ES-I3 (cell line): ENCODE results near the gene CREBBP.

Experiments used
- H3K36me3 ChIP-seq: 2 replicates; pipeline ENCODE4 v1.6.1; 2013; ENCODE audit warnings: mild to moderate bottlenecking, low read length, control low read depth, moderate library complexity; ENCODE audit not compliant: insufficient read depth
- H3K4me1 ChIP-seq: 2 replicates; pipeline ENCODE4 v1.6.1; 2013; ENCODE audit warnings: mild to moderate bottlenecking, control low read depth, low read length; ENCODE audit not compliant: insufficient read depth
- H3K9ac ChIP-seq: 2 replicates; pipeline ENCODE4 v1.6.1; 2013; ENCODE audit warnings: low read depth, mild to moderate bottlenecking, low read length, moderate library complexity
- H3K9me3 ChIP-seq: 2 replicates; pipeline ENCODE4 v1.6.1; 2013; ENCODE audit warnings: mild to moderate bottlenecking, low read length, moderate library complexity; ENCODE audit not compliant: control insufficient read depth, insufficient read depth

Gene CREBBP

DNA sequence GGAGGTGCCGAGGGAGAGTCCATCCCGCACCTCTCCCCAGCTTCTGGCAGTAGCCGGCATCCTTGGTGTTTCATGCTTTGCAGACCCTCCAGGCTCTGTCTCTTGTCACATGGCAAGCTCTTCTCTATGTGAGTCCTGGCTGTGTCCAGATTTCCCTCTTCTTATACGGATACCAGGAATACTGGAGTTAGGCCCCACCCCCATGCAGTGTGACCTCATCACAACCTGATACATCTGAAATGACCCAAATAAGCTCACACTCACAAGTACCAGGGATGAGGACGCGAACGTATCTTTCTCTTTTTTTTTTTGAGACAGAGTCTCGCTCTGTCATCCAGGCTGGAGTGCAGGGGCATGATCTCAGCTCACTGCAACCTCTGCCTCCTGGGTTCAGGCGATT, 186.5 kb downstream of the CREBBP start:
- H3K4me1 ChIP-seq, result peaks cover 4% of the 10 kb centered on the region; the same call in 1 of the 2 replicates
- H3K9ac ChIP-seq, result no peak overlapping the region
- H3K9me3 ChIP-seq, result no peaks in the 10 kb centered on the region
- 0 out of 2 replicates have a peak, but pooled peaks cover 7% of the 10 kb centered on the region for H3K36me3 ChIP-seq

DNA sequence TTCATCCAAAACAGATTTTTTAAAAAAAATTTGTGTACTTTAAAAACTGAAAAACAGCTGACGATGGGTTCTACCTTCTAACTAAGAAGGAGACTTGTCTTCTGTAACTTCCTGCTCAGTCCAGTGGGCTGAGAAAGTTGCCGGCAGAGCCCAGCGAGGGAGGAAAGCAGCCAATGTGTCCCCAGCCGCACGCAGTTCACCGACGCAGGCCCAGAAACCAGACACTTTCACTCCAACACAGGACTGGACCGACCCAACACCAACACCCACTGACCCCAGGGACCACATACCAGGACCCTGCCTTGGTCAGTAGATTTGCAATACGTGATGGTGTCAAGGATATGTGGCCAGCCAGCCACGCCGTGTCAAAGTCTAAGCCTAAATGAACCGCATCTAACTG, 188.8 kb downstream of the CREBBP start:
- Histone ChIP-seq H3K4me1 (peaks cover 4% of the 10 kb centered on the region; the same call in 1 of the 2 replicates), H3K9ac (no peak overlapping the region), H3K36me3 (peaks cover 15% of the 10 kb centered on the region), H3K9me3 (no peaks in the 10 kb centered on the region)

DNA sequence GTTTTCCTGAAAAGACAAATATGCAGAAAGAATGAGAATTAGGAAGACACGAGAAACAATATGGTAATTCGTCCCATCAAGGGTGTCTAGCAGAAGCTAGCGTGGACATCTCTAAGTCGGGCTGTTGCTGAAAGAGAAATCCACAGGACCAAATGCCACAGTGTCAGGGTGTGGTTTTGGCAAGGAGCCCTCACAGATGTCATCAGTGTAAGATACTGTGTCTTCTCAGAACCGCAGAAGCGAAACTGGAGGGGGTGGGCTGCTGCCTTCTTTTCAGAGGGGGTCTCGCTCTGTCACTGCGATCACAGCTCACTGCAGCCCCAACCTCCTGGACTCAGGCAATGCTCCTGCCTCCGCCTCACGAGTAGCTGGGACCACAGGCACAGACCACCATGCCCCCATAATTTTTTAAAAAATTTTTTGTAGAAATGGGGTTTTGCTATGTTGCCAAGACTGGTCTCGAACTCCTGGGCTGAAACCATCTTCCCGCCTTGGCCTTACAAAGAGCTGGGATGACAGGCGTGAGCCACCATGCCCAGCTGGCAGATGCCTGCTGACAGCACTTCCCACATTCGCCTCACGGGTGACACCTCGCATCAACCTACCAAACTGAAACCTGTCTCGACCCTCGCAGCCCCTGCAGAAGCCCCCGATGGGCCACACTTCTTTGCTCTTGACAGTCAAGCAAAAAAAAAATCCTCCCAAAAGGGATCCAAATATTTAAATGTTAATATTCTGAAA, 189.4 kb downstream of the CREBBP start:
- Histone ChIP-seq H3K36me3 (peaks cover 18% of the 10 kb centered on the region), H3K9ac (no peak overlapping the region), H3K9me3 (no peaks in the 10 kb centered on the region), H3K4me1 (peaks cover 4% of the 10 kb centered on the region; the same call in 1 of the 2 replicates)

DNA sequence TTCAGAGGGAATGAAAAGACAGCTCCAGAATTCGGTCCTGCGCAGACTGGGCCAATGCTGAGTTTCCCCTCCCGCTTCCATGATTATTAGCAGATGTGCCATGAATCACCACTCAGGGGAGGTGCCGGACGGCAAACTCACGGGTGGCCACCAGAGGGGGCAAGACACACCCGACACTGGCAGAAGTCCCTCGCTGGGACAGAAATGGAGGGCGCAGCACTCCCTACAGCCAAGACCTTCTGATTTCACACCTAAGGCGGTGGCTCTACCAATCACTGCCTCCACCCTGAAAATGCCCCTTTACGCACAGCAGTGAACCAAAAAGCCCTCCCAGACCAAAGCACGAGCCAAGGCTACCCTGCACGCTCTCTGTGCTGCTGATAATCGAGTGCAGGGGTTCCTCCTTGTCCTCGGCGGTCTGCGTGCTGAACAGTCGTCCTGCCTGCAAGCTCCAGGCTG, 190.0 kb downstream of the CREBBP start:
- Histone ChIP-seq H3K9me3 (no peaks in the 10 kb centered on the region), H3K9ac (no peak overlapping the region), H3K4me1 (peaks cover 4% of the 10 kb centered on the region; the same call in 1 of the 2 replicates), H3K36me3 (peaks cover 24% of the 10 kb centered on the region)

DNA sequence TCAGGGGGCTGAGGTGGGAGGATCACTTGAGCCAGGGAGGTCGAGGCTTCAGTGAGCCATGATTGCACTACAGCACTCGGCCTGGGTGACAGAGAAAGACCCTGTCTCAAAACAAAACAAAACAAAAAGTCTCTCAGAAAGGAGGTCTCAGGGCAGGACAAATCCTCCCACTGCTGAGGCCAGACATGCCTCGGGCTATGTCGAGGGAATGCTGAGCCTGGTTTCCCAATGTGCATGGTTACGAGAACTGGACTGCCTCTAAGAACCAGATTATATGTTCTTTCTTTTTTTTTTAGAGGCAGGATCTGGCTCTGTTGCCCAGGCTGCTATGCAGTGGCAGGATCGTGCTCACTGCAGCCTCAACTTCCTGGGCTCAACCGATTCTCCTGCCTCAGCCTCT, 190.8 kb downstream of the CREBBP start:
- no peak overlapping the region for H3K9ac ChIP-seq
- H3K36me3 ChIP-seq, result peaks cover 29% of the 10 kb centered on the region
- H3K4me1 ChIP-seq, result peaks cover 4% of the 10 kb centered on the region; the same call in 1 of the 2 replicates
- H3K9me3 ChIP-seq, result no peaks in the 10 kb centered on the region

DNA sequence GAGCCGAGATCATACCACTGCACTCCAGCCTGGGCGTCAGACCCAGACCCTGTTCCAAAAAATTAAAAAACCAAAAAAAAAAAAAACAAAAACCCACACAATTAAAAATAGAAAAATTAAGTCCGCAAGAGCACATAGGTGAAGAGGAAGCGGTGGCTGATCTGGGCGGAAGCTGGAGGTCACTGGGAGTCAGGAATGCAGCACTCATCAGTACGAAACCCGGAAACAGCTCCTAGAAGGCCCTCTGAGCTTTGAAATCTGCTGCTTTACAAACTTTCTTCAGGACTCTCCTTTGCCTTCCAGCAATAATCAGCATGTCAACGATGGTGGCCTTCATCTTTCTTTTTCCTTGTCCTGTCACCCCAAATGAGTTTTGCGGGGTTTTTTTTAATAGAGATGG, 192.7 kb downstream of the CREBBP start:
- no peaks in the 10 kb centered on the region for H3K9me3 ChIP-seq
- peaks cover 31% of the 10 kb centered on the region for H3K36me3 ChIP-seq
- peaks cover 4% of the 10 kb centered on the region; the same call in 1 of the 2 replicates for H3K4me1 ChIP-seq
- no peak overlapping the region for H3K9ac ChIP-seq

DNA sequence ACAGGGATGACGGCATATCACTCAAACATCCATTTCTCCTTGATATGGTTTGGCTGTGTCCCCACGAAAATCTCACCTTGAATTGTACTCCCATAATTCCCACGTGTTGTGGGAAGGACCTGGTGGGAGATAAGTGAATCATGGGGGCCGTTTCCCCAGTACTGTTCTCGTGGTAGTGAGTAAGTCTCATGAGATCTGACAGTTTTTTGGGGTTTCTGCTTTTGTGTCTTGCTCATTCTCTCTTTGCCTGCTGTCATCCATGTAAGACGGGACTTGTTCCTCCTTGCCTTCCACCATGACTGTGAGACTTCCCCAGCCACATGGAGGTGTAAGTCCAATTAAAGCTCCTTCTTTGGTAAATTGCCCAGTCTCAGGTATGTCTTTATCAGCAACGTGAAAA, 193.5 kb downstream of the CREBBP start:
- peaks cover 4% of the 10 kb centered on the region; the same call in 1 of the 2 replicates for H3K4me1 ChIP-seq
- H3K9ac ChIP-seq, result no peak overlapping the region
- H3K36me3 ChIP-seq, result peaks cover 33% of the 10 kb centered on the region
- no peaks in the 10 kb centered on the region for H3K9me3 ChIP-seq

DNA sequence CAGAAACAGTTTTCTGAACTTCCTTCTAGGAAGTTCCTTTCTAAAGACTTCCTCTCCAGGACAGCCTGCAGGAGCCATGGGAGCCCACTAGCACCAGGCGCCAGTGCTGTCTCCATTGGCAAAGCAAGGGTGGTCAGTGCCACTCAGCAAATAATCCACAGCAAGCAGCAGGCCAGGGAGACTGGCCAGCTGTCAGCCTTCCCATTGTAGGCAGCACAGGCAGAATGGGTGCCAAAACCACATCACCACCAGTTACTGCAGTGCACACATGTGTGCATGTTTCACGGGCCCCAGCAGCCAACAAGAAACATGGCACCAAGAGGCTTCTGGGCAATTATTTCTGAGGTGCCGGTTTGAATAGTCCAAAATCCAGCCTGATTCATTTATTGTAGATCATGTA, 199.3 kb downstream of the CREBBP start:
- no peaks in the 10 kb centered on the region for H3K4me1 ChIP-seq
- H3K9ac ChIP-seq, result no peak overlapping the region
- peaks cover 24% of the 10 kb centered on the region for H3K36me3 ChIP-seq
- no peaks in the 10 kb centered on the region for H3K9me3 ChIP-seq

DNA sequence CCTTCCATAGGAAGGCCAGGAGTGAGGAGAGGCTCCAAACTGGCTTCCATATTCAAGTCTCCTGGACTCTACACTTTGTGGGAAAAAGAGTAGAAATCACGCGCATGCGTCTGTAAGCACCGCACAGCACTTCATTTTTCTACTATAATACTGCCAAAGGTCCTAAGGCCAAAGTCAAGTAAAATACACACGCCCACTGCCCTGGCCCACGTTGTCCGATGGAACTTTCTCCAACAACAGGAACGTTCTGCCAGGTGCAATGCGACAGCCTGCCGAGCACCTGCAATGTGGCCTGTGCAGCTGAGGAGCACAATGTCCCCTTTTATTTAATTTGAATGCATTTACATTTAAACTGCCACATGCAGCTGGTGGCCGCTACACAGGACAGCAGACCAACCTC, 202.5 kb downstream of the CREBBP start:
- H3K4me1 ChIP-seq, result no peaks in the 10 kb centered on the region

DNA sequence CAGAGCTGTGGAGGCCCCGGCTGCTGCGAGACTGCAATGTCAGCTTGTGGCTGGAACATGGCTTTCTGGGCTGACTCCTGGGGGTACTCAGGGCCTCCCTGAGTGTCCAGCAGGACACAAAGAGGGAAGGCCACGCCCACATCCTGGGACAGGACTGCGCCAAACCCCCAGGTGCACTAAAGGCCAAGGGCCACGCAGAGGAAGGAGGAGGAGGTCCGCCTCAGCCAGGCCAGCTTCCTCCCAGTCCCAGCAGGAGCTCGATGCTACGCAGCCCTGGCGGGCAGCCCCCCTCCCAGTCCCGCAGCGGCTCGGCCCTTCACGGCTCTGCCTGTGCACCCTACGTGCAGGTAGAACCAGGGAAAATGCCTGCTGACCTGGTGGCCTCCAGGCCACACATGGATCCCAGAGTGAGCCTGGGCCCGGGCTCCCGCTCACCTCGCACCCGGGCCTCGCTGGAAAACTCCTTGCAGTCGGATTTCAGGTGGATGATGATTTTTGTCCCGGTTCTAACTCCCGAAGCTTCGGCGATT, 204.8 kb downstream of the CREBBP start:
- Histone ChIP-seq H3K4me1 (no peaks in the 10 kb centered on the region), H3K9ac (no peak overlapping the region), H3K36me3 (peaks cover 15% of the 10 kb centered on the region), H3K9me3 (no peaks in the 10 kb centered on the region)

More for the DNA sequence above, 202.5 kb downstream of the CREBBP start:
- Histone ChIP-seq H3K36me3 (peaks cover 21% of the 10 kb centered on the region), H3K9me3 (no peaks in the 10 kb centered on the region), H3K9ac (no peak overlapping the region)
